Bronchial epithelial cell (primary cell): ENCODE data around the gene TRA2B. TPM values are rescaled to one million over a fixed set of nuclear protein-coding genes. Genes with fewer than 3 reads are reported as not detected.

Experiments
- DNase-seq: peaks from one replicate; pipeline ENCODE4 v3.0.0-alpha.2; 2010; ENCODE audit warnings: low read depth
- FAIRE-seq: peaks from 2 replicates; lab custom pipeline; 2011; peaks lifted over from hg19 to GRCh38; lab: Jason Lieb, UNC
- H3K27me3 ChIP-seq: 2 replicates; pipeline ENCODE4 v1.5.1; 2011; ENCODE audit warnings: low read length; ENCODE audit not compliant: control insufficient read depth, insufficient read depth
- H3K36me3 ChIP-seq: 2 replicates; pipeline ENCODE4 v1.5.1; 2011; ENCODE audit warnings: low read length; ENCODE audit not compliant: control insufficient read depth, insufficient read depth
- H3K4me3 ChIP-seq: 2 replicates; pipeline ENCODE4 v1.5.1; 2011; ENCODE audit warnings: mild to moderate bottlenecking, low read depth, low read length, control low read depth
- total RNA-seq: library from RNA; depleted of rRNA; stranded (reverse); fragments of >200 nt; gene quantifications from 2 replicates; pipeline ENCODE4 v1.2.1, GENCODE V29; 2014
- TF ChIP-seq, protein P1 (sequence below): IDR thresholded peaks from 2 replicates; pipeline ENCODE4 v1.5.1; 2011; ENCODE audit warnings: mild to moderate bottlenecking, moderate library complexity, low read length, control low read depth, inconsistent platforms; ENCODE audit not compliant: insufficient read depth, severe bottlenecking

The TRA2B gene
- total RNA-seq, 1 donor from 2014 or later = 202 TPM

DNA sequence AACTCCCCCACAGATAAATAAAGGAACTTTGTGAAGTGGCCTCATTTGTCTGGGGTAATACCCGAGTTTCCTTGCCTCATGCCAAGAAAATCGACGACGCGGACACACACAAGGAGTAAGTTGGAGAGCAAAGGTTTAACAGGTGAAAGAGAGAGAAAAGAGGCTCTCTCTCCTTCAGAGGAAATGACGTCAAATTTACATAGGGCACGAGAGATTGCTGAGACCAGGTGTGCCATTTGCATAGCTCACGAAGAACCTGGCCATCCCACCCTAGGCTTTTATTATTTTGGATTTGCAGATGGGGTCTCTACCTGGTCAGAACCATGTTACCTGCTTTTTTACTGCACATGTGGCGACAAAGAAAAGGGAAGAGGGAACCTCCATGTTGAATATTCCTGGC is 63.7 kb downstream of the TRA2B start:
- Histone ChIP-seq H3K4me3 (no peak overlapping the region), H3K27me3 (no peaks in the 10 kb centered on the region), H3K36me3 (no peaks in the 10 kb centered on the region)
- TF ChIP-seq, protein P1, sequence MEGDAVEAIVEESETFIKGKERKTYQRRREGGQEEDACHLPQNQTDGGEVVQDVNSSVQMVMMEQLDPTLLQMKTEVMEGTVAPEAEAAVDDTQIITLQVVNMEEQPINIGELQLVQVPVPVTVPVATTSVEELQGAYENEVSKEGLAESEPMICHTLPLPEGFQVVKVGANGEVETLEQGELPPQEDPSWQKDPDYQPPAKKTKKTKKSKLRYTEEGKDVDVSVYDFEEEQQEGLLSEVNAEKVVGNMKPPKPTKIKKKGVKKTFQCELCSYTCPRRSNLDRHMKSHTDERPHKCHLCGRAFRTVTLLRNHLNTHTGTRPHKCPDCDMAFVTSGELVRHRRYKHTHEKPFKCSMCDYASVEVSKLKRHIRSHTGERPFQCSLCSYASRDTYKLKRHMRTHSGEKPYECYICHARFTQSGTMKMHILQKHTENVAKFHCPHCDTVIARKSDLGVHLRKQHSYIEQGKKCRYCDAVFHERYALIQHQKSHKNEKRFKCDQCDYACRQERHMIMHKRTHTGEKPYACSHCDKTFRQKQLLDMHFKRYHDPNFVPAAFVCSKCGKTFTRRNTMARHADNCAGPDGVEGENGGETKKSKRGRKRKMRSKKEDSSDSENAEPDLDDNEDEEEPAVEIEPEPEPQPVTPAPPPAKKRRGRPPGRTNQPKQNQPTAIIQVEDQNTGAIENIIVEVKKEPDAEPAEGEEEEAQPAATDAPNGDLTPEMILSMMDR = no peak
- DNase-seq (no peak), FAIRE-seq (no peak)

DNA sequence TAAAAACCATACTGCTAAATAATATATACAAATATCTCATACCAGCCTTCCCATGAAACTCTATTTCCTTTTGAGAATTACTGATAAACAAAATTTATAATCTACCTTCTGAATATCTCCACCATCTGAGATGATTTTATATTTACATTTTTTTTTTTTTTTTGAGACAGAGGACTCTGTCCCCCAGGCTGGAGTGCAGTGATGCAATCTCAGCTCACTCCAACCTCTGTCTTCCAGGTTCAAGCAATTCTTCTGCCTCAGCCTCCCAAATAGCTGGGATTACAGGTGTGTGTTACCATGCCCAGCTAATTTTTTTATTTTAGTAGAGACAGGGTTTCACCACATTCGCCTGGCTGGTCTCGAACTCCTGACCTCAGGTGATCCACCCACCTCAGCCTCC is 70.2 kb downstream of the TRA2B start:
- Histone ChIP-seq H3K27me3 (no peaks in the 10 kb centered on the region), H3K36me3 (no peaks in the 10 kb centered on the region), H3K4me3 (no peak overlapping the region)
- TF ChIP-seq, protein P1 = no peak
- DNase-seq = no peak
- FAIRE-seq = no peak

DNA sequence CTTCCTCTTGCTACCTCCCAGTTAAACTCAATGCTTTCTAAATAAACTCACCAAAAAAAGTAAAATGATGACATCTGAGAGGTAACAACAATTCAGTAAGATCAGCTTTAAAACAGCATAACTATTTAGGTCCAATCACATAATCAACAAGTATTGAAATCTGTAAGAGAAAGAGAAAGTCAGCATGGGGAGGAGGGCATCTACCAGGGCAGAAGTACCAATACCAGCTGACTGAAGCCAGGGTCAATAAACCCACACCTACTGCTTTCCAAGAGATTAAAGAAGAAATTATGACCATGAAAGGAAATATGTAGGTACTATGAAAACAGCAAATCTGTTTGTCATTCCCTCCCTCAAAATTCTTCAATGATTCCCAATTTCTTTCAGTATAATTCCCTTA is 70.8 kb downstream of the TRA2B start:
- no peak for DNase-seq
- no peaks in the 10 kb centered on the region for H3K27me3 ChIP-seq
- no peak overlapping the region for H3K4me3 ChIP-seq
- H3K36me3 ChIP-seq = no peaks in the 10 kb centered on the region
- TF ChIP-seq, protein P1 = no peak
- no peak for FAIRE-seq

DNA sequence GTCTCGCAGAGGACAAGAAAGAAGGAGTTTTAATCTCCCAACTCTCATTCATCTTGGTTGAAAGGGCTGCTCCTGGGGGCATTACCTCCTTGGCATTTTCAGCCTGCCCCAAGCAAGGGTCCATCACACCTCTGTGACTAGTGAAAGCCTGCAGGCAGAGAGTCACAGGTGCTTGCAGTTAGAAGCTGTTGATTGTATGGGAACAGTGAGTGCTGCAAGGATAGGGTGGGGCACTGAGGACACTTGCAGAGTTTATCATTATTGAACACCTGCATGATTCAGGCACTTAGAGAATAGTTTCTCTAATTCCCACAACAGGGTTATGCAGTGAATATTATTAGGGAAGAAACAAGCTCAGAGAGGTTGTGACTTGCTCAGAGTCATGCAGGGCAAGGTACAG is 71.3 kb downstream of the TRA2B start:
- FAIRE-seq = peak; percentile 18
- DNase-seq = peak; percentile 25
- no peaks in the 10 kb centered on the region for H3K36me3 ChIP-seq
- no peak overlapping the region for H3K4me3 ChIP-seq
- TF ChIP-seq, protein P1 = no peak
- no peaks in the 10 kb centered on the region for H3K27me3 ChIP-seq

Other genes starting within 250 kb of the TRA2B start
- 32.6 and 37.1 TPM in 2 replicates for gene IGF2BP2, start 113.0 kb downstream of the TRA2B start, total RNA-seq
- 12.9 and 14.0 TPM in 2 replicates for gene ETV5, start 171.1 kb upstream of the TRA2B start, total RNA-seq